WI38 (cell line): Measurements from ENCODE around the gene B4GALNT3.

Experiments
- H3K4me3 ChIP-seq: 2 replicates; pipeline ENCODE4 v1.5.1; 2011; ENCODE audit warnings: low read depth, mild to moderate bottlenecking, control low read depth, low read length
- CTCF ChIP-seq: IDR thresholded peaks from 2 replicates; pipeline ENCODE4 v1.5.1; 2012; ENCODE audit warnings: low read depth, mild to moderate bottlenecking, control low read depth, low read length

Gene B4GALNT3

GRCh38 chr12:484096-484495 is 24.4 kb downstream of the B4GALNT3 start:
- TF ChIP-seq CTCF = no peak

GRCh38 chr12:490260-490659 is 30.5 kb downstream of the B4GALNT3 start:
- no peak for TF ChIP-seq CTCF
- H3K4me3 ChIP-seq = no peak overlapping the region

More at GRCh38 chr12:484096-484495, 24.4 kb downstream of the B4GALNT3 start:
- H3K4me3 ChIP-seq = no peak overlapping the region

GRCh38 chr12:495466-495865 is 35.7 kb downstream of the B4GALNT3 start:
- H3K4me3 ChIP-seq = no peak overlapping the region
- no peak for TF ChIP-seq CTCF

- H3K4me3 ChIP-seq = no peak overlapping the region
- no peak for TF ChIP-seq CTCF
Observed at GRCh38 chr12:496736-497135, 37.0 kb downstream of the B4GALNT3 start.

- no peak overlapping the region for H3K4me3 ChIP-seq
- TF ChIP-seq CTCF = no peak
Observed at GRCh38 chr12:497501-498160, 37.9 kb downstream of the B4GALNT3 start.

- no peak overlapping the region for H3K4me3 ChIP-seq
- TF ChIP-seq CTCF = no peak
Observed at GRCh38 chr12:499837-500458, 40.2 kb downstream of the B4GALNT3 start.

- no peak overlapping the region for H3K4me3 ChIP-seq
- no peak for TF ChIP-seq CTCF
Observed at GRCh38 chr12:501722-502447, 42.1 kb downstream of the B4GALNT3 start.
